SK-N-SH (cell line): ENCODE measurements around the gene RAPGEFL1. TPM values are rescaled to one million over a fixed set of nuclear protein-coding genes. Genes with fewer than 3 reads are reported as not detected.
A peak's percentile ranks its signal among the peaks of the same experiment; 100 is the strongest.

Experiments
- CTCF ChIA-PET: fragments of 300-600, 350-600 bp; formaldehyde crosslinking; extraction: SDS; loops from one replicate; lab custom pipeline; 2021; lab: Yijun Ruan, JAX
- POLR2A ChIA-PET: fragments of 350-600 bp; sonication (Branson Sonifier 250); formaldehyde crosslinking; extraction: SDS; loops from one replicate; lab custom pipeline; 2020; ENCODE audit warnings: antibody characterized with exemption, inconsistent platforms; lab: Yijun Ruan, JAX
- DNase-seq: peaks from one replicate; pipeline ENCODE4 v3.0.0; 2012
- H2AFZ ChIP-seq: fragments of 200-600 bp; sonication (generic); 2 replicates; pipeline ENCODE4 v1.8.1; 2016; ENCODE audit warnings: antibody characterized with exemption, mild to moderate bottlenecking, low read depth
- H3F3A ChIP-seq: fragments of 200-600 bp; sonication (generic); replicated peaks from 2 replicates; pipeline ENCODE3; 2016; ENCODE audit warnings: antibody characterized with exemption, mild to moderate bottlenecking; ENCODE audit not compliant: insufficient read depth
- H3K27ac ChIP-seq, 2 experiments: fragments of 200-500 bp in 1 of 2; fragments of 200-600 bp in 1 of 2; sonication (Bioruptor generic) in 1 of 2; sonication (generic), shearing (Covaris generic) in 1 of 2; 2 replicates each; pipeline versions ENCODE4 v1.5.1 to v1.6.1; 2014 to 2016; ENCODE audit warnings: low read depth in 2 of 2, inconsistent platforms in 1 of 2, low read length in 1 of 2, mild to moderate bottlenecking in 1 of 2, mixed read lengths in 1 of 2
- H3K27me3 ChIP-seq: fragments of 200-600 bp; sonication (generic), shearing (Covaris generic); 2 replicates; pipeline ENCODE4 v1.6.1; 2016; ENCODE audit warnings: mixed run types; ENCODE audit not compliant: insufficient read depth
- H3K36me3 ChIP-seq, 2 experiments: fragments of 200-500 bp in 1 of 2; fragments of 200-600 bp in 1 of 2; sonication (Bioruptor generic) in 1 of 2; sonication (generic) in 1 of 2; replicated peaks in 1 of 2; 2 replicates each; pipeline versions ENCODE3 to v1.5.1; 2014 to 2016; ENCODE audit warnings: low read length in 1 of 2, mild to moderate bottlenecking in 1 of 2; ENCODE audit not compliant: insufficient read depth in 2 of 2, control insufficient read depth in 1 of 2
- H3K4me1 ChIP-seq, 2 experiments: fragments of 200-500 bp in 1 of 2; fragments of 200-600 bp in 1 of 2; sonication (Bioruptor generic) in 1 of 2; sonication (generic), shearing (Covaris generic) in 1 of 2; 2 replicates each; pipeline versions ENCODE4 v1.5.1 to v1.6.1; 2014 to 2016; ENCODE audit warnings: low read depth in 1 of 2, low read length in 1 of 2, mixed run types in 1 of 2; ENCODE audit not compliant: insufficient read depth in 2 of 2, control insufficient read depth in 1 of 2
- H3K4me2 ChIP-seq: fragments of 200-600 bp; sonication (generic), shearing (Covaris generic); 2 replicates; pipeline ENCODE4 v1.6.1; 2017; ENCODE audit warnings: mixed run types
- H3K4me3 ChIP-seq, 2 experiments: fragments of 200-500 bp in 1 of 2; fragments of 200-600 bp in 1 of 2; sonication (Bioruptor generic) in 1 of 2; sonication (generic), shearing (Covaris generic) in 1 of 2; 2 replicates each; pipeline versions ENCODE4 v1.5.1 to v1.8.1; 2014 to 2016; ENCODE audit warnings: low read depth in 2 of 2, inconsistent platforms in 1 of 2, low read length in 1 of 2, mild to moderate bottlenecking in 1 of 2, mixed read lengths in 1 of 2, moderate library complexity in 1 of 2
- H3K79me2 ChIP-seq: fragments of 200-600 bp; sonication (generic); 2 replicates; pipeline ENCODE4 v1.8.1; 2017; ENCODE audit warnings: mild to moderate bottlenecking; ENCODE audit not compliant: insufficient read depth
- H3K9ac ChIP-seq: fragments of 200-600 bp; sonication (generic); 2 replicates; pipeline ENCODE4 v1.6.1; 2017; ENCODE audit warnings: mixed run types
- H3K9me2 ChIP-seq: fragments of 200-600 bp; sonication (generic); 2 replicates; pipeline ENCODE4 v1.6.1; 2017; ENCODE audit warnings: mixed run types
- H3K9me3 ChIP-seq: fragments of 200-600 bp; sonication (generic); 2 replicates; pipeline ENCODE4 v1.6.1; 2017; ENCODE audit warnings: mixed run types, mild to moderate bottlenecking, moderate library complexity
- H4K20me1 ChIP-seq: fragments of 200-600 bp; sonication (generic); 2 replicates; pipeline ENCODE4 v1.6.1; 2017; ENCODE audit warnings: mild to moderate bottlenecking, mixed run types; ENCODE audit not compliant: insufficient read depth
- CHD2 ChIP-seq: fragments of 150-350 bp; IDR thresholded peaks from 2 replicates; pipeline ENCODE4 v1.6.1; 2018; ENCODE audit warnings: low read length; ENCODE audit not compliant: partially characterized antibody
- CTCF ChIP-seq: fragments of 200-600 bp; sonication (generic); IDR thresholded peaks from 2 replicates; pipeline ENCODE4 v1.6.1; 2017; ENCODE audit warnings: antibody characterized with exemption, mild to moderate bottlenecking, moderate library complexity
- ELF1 ChIP-seq: IDR thresholded peaks from 2 replicates; pipeline ENCODE4 v1.4.0; 2012
- FOSL2 ChIP-seq: IDR thresholded peaks from 2 replicates; pipeline ENCODE4 v1.4.0; 2012; ENCODE audit warnings: low read depth, mild to moderate bottlenecking, moderate library complexity, borderline replicate concordance
- IRF3 ChIP-seq: fragments of 150-350 bp; IDR thresholded peaks from 2 replicates; pipeline ENCODE4 v1.6.1; 2016; ENCODE audit warnings: mild to moderate bottlenecking, low read depth, low read length
- JUND ChIP-seq: IDR thresholded peaks from 2 replicates; pipeline ENCODE4 v1.4.0; 2012
- MAX ChIP-seq: IDR thresholded peaks from 2 replicates; pipeline ENCODE4 v1.4.0; 2012; ENCODE audit warnings: low read depth
- MXI1 ChIP-seq: IDR thresholded peaks from 2 replicates; pipeline ENCODE4 v1.6.1; 2012; ENCODE audit warnings: mild to moderate bottlenecking, low read depth, low read length, improper control_type of control experiment
- NFIC ChIP-seq: IDR thresholded peaks from 2 replicates; pipeline ENCODE4 v1.4.0; 2012; ENCODE audit warnings: borderline replicate concordance
- NRF1 ChIP-seq: IDR thresholded peaks from 2 replicates; pipeline ENCODE4 v1.6.1; 2012; ENCODE audit warnings: low read depth, mild to moderate bottlenecking, low read length
- POLR2AphosphoS5 ChIP-seq: IDR thresholded peaks from 2 replicates; pipeline ENCODE4 v1.6.1; 2012; ENCODE audit warnings: low read depth, low read length
- RAD21 ChIP-seq: IDR thresholded peaks from 2 replicates; pipeline ENCODE4 v1.6.1; 2012; ENCODE audit warnings: mild to moderate bottlenecking, low read length
- RFX5 ChIP-seq: IDR thresholded peaks from 2 replicates; pipeline ENCODE4 v1.6.1; 2012; ENCODE audit warnings: mild to moderate bottlenecking, improper control_type of control experiment, low read length
- SMC3 ChIP-seq: IDR thresholded peaks from 2 replicates; pipeline ENCODE4 v1.6.1; 2012; ENCODE audit warnings: low read depth, low read length, improper control_type of control experiment
- TCF12 ChIP-seq: IDR thresholded peaks from 2 replicates; pipeline ENCODE4 v1.4.0; 2012
- TEAD4 ChIP-seq: IDR thresholded peaks from 2 replicates; pipeline ENCODE4 v1.4.0; 2012; ENCODE audit warnings: mild to moderate bottlenecking, borderline replicate concordance; ENCODE audit not compliant: insufficient read depth
- USF2 ChIP-seq: fragments of 150-350 bp; IDR thresholded peaks from 2 replicates; pipeline ENCODE4 v1.6.1; 2017; ENCODE audit warnings: antibody characterized with exemption, low read length, low read depth, borderline replicate concordance
- ZBTB33 ChIP-seq: IDR thresholded peaks from 2 replicates; pipeline ENCODE4 v1.4.0; 2012; ENCODE audit warnings: low read depth, borderline replicate concordance
- WGBS: methylation state at CpG from one replicate; pipeline ENCODE4 v1.1.6; 2017; ENCODE audit warnings: low lambda C conversion rate; 5-methylcytosine and 5-hydroxymethylcytosine counted together
- polyA plus RNA-seq, 3 experiments: library from polyadenylated mRNA; depleted of rRNA; stranded (reverse); fragments of >200 nt; gene quantifications; 2 replicates each; pipeline ENCODE4 v1.2.3, GENCODE V29; 2012

The RAPGEFL1 gene
- polyA plus RNA-seq (2012; rRNA removed) = 5.9 and 6.0 TPM in 2 replicates
- polyA plus RNA-seq (2012; cell fraction: cytosol; rRNA removed) = 2.0 and 2.3 TPM in 2 replicates
- 33.2 and 55.8 TPM in 2 replicates for polyA plus RNA-seq (2012; cell fraction: nucleus; rRNA removed)

- Histone ChIP-seq H3K27me3 (no peaks in the 10 kb centered on the region), H3K4me1 (peaks cover 6 to 32% of the 10 kb centered on the region in 2 experiments; a peak in 1 of 4 replicates), H3K9ac (0 out of 2 replicates have a peak within 1 kb of the TSS, but pooled peaks have one; percentile 14), H3K9me3 (no peaks in the 10 kb centered on the region), H3K4me3 (peak within 1 kb of the TSS; percentile 44 to 52; a peak in 2 of 4 replicates), H3K79me2 (no peaks in the 10 kb centered on the region), H3K36me3 (peaks cover 4 to 18% of the 10 kb centered on the region in 2 experiments), H3K9me2 (no peaks in the 10 kb centered on the region), H3K27ac (peak within 1 kb of the TSS in 1 of 2 experiments; percentile 48; a peak in 1 of 4 replicates), H3F3A (peaks cover 20% of the 10 kb centered on the region), H3K4me2 (peak within 1 kb of the TSS; percentile 62), H4K20me1 (no peaks in the 10 kb centered on the region), H2AFZ (no peak within 1 kb of the TSS)
- WGBS = 16% methylated on average over 18 of the region's 57 CpGs
- POLR2A ChIA-PET = interaction anchor here (0.6 to 1.4 kb wide), 3 partner anchors 9 to 123 kb away, joined by 3 to 4 read pairs (median 3); partner anchors contain the start of genes CASC3 and MED24
- CTCF ChIA-PET = interaction anchor here (1.0 to 10.6 kb wide), 7 partner anchors 9 to 114 kb away, joined by 4 to 94 read pairs (median 6); partner anchors contain the start of gene CASC3
- DNase-seq = peak; percentile 95
- no peak for TF ChIP-seq USF2
- no peak for TF ChIP-seq ELF1
- no peak for TF ChIP-seq RAD21
- peak; percentile 31 for TF ChIP-seq CHD2
- peak; percentile 77 for TF ChIP-seq MAX
- TF ChIP-seq JUND = no peak
- no peak for TF ChIP-seq ZBTB33
- TF ChIP-seq FOSL2 = no peak
- peak; percentile 32; the same call in 1 of the 2 replicates for TF ChIP-seq NRF1
- peak; percentile 39; the same call in 1 of the 2 replicates for TF ChIP-seq MXI1
Observed at GRCh38 chr17:40177275-40177874, at the start of gene RAPGEFL1. Gene RAPGEFL1, plus strand, starts transcription at chr17:40177470. Its CDS starts 392 bp downstream, at chr17:40177862.

- Histone ChIP-seq H3K4me1 (peaks cover 0 to 4% of the 10 kb centered on the region in 2 experiments; a peak in 1 of 4 replicates), H3K27ac (no peak overlapping the region), H3F3A (peaks cover 23% of the 10 kb centered on the region), H3K36me3 (peaks cover 68 to 73% of the 10 kb centered on the region in 2 experiments), H3K9ac (no peak overlapping the region), H3K4me2 (no peak overlapping the region), H4K20me1 (peaks cover 17% of the 10 kb centered on the region), H3K79me2 (peaks cover 81% of the 10 kb centered on the region), H3K27me3 (no peaks in the 10 kb centered on the region), H2AFZ (no peak overlapping the region), H3K4me3 (no peak overlapping the region), H3K9me3 (no peaks in the 10 kb centered on the region), H3K9me2 (no peaks in the 10 kb centered on the region)
- CTCF ChIA-PET = interaction anchor here (1.6 to 2.5 kb wide), 2 partner anchors 10 to 65 kb away, joined by 3 to 9 read pairs; partner anchors contain the start of gene CASC3
- 93% methylated on average over 5 of the region's 5 CpGs for WGBS
- DNase-seq = no peak
- TF ChIP-seq MXI1 (no peak), RFX5 (no peak), NFIC (no peak), TEAD4 (no peak), IRF3 (no peak), TCF12 (no peak), USF2 (no peak), CTCF (no peak), JUND (no peak), SMC3 (no peak), POLR2AphosphoS5 (no peak)
- POLR2A ChIA-PET = no interaction called here
Observed at GRCh38 chr17:40129498-40129897, 47.8 kb upstream of the RAPGEFL1 start.
